Measurements from ENCODE around the gene POC1A.

POC1A gene

DNA sequence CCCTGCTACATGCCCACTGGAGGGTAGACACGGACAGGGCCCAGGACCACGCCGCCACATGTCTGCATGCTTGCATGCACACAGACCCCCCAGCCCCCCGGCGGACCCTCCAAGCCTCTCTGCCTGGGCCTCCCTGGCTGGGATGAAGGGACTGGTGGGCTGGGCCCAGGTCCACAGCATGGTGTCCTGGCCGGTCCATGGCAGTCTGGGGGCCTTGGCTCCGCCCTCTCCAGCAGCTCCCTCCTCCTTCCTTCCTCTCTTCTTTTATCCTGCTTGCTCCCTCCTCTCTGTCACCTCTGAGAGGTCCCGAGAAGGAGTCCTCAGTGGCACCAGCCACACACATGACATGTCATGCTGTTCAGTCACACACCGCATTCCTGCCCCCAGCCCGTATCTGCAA is 122.3 kb downstream of the POC1A start:
- DNase-seq (ENCODE audit: low read depth in 1 of 2, low spot score in 1 of 2): no peak

DNA sequence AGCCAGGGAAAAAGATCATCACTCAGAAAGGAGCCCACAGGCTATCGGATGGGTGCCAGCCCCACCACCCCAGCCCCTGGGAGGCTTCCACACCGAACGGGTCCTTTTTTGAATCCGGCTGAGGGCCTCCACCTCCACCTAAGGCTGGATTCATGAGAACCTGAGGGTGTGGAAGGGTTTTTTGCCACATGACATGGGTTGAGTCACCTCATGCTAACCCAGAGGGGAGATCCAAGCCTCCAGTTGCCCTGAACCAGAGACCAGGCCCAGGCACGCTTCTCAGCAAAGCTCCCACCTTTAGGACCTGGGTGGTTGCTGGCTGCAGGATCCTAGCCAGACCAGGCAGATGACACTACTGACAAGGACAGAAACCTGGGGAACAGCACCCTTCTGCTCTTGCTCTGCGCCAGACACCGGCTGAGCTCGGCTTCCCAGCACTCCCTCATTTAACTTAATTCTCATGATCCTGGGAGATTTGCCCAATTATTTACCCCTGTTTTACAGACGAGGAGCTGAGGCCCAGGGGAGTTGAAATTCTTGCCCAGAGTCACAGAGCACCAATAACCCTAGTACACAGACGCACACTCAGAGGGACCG is 123.4 kb downstream of the POC1A start:
- DNase-seq (ENCODE audit: low read depth in 1 of 2, low spot score in 1 of 2): no peak

DNA sequence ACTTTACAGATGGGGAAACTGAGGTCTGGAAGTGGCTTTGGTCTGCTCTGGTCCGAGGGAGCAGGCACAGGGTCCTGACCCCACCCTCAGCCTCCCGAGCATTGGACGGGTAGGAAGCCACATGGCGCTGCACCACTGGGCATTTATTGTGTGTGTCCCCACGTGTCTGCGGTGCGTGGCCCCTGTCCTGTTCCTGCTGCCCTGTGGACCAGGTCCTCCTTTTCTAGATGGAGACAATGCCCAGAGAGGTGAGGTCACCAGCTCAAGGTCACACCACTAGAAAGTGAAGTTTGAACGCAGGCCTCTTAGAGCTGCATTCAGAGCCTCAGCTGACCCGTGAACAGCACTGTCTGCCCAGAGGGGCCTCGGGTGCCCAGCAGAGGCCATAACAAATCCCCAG is 124.7 kb downstream of the POC1A start:
- no peak for DNase-seq (ENCODE audit: low read depth in 1 of 2, low spot score in 1 of 2)

DNA sequence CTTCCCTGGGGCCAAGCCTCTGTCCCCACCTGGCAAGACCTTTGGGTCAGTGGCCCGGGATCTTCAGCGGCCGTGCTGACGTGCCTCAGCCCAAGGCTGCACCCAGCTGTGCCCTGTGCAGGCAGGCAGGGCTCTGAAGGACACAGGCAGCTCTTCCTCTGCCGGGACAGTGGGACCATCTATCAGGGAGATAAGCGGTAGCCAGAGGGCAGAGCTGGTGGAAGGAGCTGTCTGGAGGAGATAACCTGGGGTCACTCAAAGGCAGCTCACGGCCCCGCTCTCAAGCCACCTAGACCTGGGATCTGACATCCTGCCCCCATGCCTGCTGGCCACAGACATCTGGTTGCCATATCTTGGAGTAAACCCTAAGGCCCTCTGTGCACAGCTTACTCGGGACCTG is 125.2 kb downstream of the POC1A start:
- DNase-seq (ENCODE audit: low read depth in 1 of 2, low spot score in 1 of 2): no peak

DNA sequence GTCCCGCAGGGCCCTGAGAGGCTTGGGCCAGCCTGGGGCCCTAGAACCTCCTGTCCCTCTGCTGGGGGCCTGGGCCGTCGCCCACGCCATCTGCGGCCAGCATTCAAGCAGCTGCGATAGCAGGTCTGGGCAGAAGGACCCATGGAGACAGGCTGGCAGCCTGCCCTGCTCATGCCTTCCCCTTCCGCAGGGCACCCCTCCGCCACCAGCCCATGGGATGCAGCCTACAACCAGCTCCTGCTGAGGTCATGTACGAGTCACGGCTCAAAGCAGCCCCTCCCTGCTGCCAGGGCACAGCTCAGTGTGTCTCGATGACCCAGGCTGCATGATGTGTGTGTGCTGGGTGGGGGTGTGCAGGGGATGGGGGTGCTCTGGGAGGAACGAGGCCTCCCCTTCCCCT is 125.7 kb downstream of the POC1A start:
- DNase-seq (ENCODE audit: low read depth in 1 of 2, low spot score in 1 of 2): no peak

DNA sequence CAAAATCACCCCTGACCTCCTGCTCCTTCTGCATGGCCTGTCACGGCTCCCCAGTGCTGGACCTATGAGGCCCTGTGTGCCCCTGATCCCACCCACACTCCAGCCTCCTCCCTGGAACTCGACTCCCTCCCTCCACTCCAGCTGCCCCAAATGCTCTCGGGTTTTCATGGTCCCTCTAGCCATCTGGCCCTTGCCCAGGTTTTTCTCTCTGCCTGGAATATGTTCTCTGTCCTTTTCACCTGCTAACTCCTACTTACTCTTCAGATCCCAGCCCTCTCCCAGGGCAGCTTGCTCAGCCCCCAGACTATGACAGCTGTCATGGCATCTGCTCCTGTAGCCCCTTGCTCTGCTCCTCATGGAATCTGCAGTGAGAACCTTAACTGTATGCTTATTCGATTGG is 128.2 kb downstream of the POC1A start:
- DNase-seq (ENCODE audit: low read depth in 1 of 2, low spot score in 1 of 2): no peak

DNA sequence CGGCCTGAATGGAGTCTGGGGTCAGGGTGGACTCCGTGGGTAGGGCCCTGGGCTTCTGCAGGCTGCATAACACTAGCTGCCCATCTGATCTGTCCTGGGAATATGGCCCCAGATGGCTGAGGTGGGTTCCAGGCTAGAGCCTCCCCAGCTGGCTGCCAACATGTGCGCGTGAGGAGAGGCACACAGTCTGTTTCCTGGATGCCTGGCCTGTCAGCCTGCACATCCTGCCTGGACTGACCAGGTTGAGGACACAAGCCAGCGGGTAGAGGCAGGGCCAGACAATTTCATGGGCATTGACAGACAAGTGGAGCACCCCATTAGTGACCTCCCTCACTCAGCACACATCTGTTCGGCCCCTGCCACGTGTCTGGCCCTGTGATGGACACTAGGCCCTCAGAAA is 128.8 kb downstream of the POC1A start:
- no peak for DNase-seq (ENCODE audit: low read depth in 1 of 2, low spot score in 1 of 2)

Data from activated CD4-positive, alpha-beta T cell treated with anti-CD3 and anti-CD28 coated beads, Interleukin-2, amount 50 U/mL, for 24 hours (primary cell).